ENCODE data around the gene PLEKHJ1.
A peak's percentile ranks its signal among the peaks of the same experiment; 100 is the strongest.
"Not testable (repeated sequence)": the region's sequence is repeated elsewhere in the genome, so short reads cannot be mapped to it uniquely, and the experiment has no call there.

Gene PLEKHJ1, protein sequence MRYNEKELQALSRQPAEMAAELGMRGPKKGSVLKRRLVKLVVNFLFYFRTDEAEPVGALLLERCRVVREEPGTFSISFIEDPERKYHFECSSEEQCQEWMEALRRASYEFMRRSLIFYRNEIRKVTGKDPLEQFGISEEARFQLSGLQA

DNA sequence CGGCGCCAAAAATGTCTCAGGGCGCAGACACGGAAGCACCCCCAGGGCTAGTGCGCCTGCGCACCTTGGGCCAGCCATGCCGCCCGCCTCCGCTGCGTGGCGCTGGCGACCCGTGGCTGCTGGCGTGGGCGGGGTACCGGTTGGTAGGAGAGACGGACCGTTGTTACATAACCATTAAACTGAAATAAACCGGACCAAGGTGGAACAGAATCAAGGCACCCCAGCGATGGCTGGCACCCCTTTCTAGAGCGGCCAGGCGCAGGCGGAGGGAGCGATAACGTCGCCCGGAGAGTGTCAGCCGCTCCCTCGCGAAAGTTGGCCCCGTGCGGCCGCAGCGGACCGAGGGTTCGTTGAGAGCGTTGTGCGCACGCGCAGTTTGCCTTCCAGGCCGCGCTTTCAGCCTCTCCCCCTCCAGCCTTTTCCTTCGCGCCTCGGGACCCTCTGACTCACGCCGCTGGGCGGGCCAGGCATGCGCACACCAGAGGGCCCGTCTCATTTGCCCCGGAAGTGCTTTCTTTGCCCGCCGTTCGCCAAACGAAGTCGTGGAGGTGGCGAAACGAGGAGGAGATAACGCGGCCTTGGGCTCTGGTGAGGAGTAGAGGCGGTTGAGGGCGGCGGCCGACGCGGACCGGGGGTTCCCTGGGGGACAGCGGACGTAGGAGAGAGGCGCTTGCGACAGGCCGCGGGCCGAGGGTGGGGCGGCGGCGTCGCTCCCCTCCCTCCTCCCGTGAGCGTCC is at the start of gene PLEKHJ1, which contains the start of gene SF3A2:
Gene PLEKHJ1 (minus strand): TSS at position 16 of the 737 bp plus-strand sequence. CDS start 81 bp downstream, outside the sequence.
Gene SF3A2 (plus strand): TSS at position 511 of the 737 bp plus-strand sequence. CDS start 6,595 bp downstream, outside the sequence.
- DNase-seq: peak; percentile 98

DNA sequence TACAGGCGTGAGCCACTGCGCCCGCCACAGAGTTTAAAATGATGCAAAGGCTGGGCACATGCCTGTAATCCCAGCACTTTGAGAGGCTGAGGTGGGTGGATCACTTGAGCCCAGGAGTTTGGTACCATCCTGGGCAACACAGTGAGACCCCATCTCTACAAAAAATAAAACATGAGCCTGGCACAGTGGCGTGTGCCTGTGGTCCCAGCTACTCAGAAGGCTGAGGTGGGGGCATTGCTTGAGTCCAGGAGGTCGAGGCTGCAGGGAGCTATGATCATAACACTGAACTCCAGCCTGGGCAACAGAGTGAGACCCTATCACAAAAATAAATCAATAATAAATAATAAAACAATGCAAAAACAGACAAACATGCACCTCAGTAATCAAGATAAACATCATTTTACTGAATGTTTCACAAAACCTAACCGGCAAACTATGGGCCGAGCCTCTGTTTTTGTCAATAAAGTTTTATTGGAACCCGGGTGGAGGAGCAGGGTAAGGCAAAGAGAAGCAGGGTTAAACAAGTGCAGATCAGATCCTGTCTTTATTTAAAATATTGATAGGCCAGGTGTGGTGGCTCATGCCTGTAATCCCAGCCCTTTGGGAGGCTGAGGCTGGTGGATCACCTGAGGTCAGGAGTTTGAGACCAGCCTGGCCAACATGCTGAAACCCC is 47.8 kb upstream of the PLEKHJ1 start:
- no peak for DNase-seq

DNA sequence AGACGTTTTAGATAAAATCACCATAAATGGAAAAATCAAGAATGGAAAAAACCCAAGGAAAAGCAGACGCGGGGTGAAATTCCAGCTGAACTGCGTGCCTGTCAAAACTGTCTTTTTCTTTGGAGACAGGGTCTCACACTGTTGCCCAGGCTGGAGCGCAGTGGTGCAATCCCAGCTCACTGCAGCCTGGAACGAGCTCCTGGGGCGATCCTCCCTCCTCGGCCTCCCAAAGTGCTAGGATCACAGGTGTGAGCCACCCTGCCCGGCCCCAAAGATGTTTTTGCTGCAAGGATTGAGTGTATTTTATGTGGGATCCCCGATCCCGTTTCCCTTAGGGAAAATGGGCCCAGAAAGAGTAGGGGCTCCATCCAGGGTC is 46.7 kb upstream of the PLEKHJ1 start:
- DNase-seq: no peak

DNA sequence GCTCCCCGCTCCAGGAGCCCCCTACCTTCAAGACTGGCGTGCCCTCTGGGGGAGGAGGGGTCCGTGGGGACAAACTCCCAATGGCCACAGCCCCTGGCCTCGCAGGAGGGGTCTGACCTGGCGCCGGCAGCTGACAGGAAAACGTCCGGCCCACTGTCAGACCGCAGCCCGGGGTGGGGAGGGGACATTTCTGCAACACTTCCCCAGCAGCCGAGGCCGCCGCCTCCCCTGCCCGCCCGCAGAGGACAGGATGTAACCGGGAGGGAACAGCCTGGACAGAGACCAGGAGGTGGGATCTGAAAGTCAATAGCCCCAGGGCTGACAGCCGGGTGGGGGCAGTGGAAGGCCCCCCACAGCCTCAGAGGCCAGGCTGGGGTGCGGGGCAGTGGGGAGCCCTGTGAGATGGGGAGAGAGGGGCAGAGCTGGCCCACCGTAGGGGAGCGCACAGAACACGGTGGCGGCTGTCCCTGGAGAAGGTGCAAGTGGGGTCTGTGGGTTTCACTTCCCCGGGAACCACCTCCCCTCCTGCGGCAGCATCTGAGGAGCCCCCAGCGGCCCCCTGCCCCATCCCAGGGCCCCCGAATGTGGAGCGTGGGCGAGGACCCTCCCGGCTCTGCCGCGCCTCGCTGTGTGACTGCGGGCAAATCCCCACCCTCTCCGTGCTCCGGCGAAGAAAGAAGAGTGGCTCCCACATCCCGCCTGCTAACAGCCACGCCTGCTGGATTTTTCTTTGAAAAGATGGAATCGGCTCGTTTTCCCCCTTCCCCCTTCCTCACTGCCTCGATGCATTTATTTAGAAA is 46.1 kb upstream of the PLEKHJ1 start, which contains the start of gene PEAK3:
Gene PEAK3 (minus strand): TSS at position 114 of the 800 bp plus-strand sequence. CDS start 1,244 bp downstream, outside the sequence.
- DNase-seq: peak; percentile 31

DNA sequence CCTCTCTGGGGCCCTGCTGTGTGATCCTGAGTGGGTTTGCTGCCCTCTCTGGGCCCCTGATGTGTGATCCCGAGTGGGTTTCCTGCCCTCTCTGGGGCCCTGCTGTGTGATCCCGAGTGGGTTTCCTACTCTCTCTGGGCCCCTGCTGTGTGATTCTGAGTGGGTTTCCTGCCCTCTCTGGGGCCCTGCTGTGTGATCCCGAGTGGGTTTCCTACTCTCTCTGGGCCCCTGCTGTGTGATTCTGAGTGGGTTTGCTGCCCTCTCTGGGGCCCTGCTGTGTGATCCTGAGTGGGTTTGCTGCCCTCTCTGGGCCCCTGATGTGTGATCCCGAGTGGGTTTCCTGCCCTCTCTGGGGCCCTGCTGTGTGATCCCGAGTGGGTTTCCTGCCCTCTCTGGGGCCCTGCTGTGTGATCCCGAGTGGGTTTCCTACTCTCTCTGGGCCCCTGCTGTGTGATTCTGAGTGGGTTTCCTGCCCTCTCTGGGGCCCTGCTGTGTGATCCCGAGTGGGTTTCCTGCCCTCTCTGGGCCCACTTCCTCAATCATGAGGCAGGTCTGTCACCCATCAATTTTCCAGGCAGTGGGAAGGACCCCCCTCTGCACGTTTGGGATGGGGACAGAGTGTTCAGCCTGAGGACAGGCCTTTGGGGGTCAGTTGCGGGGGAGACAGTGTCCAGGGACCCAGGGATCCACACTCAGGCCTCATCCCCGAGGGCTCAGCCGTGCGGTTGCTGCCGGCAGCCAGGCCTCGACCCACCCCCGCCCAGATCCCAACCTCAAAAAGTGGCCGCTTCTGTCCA is 45.3 kb upstream of the PLEKHJ1 start:
- DNase-seq: not testable (repeated sequence)

DNA sequence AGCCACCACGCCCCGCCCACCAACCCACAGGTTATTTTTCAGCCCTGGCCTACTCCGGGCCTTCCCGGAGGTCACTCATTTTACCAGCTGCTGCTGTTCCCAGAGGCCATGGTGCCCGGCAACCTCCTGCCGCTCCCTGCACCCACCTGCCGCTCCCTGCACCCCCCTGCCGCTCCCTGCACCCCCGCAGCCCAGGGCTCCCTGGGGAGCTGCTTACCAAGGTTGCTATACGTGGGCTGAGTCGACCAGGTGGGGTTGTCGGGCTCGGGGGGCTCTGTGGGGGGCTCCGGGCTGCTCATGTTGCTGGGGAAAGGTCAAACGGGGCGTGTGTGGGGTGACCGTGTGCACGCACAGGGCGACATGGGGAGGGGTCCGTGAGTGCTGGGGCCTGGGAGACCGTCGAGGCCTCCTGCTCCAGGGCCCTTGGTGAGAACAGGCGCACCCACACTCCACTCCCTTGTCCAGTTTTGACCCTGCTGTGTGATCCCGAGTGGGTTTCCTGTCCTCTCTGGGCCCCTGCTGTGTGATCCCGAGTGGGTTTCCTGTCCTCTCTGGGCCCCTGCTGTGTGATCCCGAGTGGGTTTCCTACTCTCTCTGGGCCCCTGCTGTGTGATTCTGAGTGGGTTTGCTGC is 44.6 kb upstream of the PLEKHJ1 start:
- DNase-seq: no peak

DNA sequence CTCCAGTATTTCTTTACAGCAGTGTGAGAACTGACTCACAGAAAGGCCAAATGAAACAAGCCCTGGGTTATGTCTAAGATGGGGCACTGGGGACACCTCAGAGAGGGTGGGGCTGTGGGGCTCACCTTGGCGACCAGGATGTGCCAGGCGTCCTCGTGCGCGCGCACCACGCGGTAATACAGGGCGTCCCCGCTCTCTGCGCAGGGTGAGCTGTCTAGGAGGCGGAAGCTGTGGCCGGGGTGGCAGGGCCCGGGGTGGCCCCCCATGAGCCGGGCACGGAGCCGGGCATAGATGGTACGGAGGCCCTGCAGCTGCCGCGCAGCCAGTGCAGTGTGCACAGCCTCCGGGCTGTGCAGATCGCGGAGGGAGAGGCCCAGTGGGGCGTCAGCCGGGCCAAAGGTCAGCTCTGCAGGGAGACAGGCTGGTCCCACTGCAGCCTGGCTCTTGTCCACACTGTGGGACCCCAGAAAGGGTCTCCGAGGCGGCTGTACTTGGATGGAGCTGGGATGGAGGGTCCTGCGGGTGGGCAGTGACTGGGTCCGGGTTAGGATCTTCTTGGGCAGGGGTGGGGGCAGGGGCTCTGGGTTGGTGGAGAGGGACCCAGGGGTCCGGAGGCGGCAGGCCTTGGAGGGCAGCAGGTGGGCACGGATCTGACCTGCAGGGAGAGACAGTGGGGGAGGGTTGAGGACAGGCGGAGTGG is 42.5 kb upstream of the PLEKHJ1 start:
- no peak for DNase-seq

DNA sequence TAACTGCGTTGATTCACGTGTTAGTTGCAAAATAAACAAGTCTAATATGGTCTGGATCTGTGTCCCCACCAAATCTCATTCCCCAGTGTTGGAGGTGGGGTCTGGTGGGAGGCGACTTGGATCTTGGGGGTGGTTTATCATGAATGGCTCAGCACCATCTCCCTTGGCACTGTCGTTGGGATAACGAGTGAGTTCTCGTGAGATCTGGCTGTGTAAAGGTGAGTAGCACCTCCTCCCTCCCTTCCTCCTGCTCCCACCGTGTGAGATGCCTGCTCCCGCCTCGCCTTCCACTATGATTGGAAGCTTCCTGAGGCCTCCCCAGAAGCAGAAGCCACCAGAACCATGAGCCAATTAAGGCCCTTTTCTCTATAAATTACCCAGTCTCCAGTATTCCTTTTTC is 41.0 kb upstream of the PLEKHJ1 start:
- DNase-seq: no peak

DNA sequence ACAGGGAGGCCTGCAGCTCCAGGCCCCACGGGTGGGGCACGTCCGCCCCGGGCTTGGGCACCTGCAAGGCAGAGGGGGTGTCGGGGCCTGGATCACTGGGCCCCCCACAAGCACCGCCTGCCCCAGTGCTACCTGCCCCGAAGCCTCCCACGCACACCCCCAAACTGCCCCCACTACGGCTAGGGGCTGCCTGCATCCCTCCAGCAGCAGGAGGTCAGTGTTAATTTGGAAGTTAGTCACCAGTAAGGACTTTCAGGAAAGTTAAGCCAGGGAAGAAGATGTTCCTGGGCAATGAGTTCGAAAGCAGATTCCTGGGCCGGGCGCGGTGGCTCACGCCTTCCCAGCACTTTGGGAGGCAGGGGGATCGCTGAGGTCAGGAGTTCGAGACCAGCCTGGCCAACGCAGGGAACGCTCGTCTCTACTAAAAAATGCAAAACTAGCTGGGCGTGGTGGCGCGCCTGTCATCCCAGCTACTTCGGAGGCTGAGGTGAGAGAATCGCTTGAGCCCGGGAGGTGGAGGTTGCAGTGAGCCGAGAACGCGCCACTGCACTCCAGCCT is 40.4 kb upstream of the PLEKHJ1 start:
- DNase-seq: no peak

DNA sequence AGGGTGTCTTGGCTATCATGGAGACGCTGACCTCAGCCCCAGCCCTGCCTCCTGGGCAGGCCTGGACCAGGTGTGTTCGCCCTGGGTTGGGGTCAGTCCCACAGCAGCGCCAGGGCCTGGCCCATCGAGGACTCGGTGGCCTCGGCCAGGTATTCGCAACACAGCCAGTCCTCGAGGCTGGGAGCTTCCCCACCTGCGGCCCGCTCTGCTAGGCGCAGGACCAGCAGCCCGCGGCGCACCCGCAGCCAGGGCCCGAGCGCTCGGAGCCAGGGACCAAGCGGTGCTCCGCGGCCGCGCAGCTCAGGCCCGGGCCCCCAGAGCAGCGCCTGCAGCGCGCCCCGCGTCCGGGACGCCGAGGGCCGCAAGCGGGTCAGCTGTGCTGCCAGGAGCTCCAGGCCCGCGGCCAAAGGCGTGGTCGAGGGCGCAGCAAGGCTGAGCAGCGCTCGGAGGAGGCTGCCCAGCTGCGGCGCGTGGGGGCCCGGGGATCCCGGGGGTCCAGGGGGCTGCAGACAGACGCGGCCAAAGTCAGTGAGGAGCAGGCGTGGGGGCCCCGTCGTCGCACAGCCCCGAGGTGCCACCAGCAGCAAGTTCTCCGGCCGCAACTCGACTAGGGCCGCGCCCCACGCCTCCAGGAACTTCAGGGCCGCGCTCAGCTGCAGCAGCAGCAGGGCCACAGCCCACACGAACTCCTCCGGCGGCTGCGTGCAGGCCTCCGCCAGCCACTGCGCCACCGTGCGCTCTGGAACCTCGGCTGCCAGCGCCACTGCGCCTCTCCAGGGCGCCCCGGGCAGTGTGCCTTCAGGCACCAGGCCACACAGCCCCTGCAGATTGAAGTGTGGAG is 39.7 kb upstream of the PLEKHJ1 start:
- no peak for DNase-seq

DNA sequence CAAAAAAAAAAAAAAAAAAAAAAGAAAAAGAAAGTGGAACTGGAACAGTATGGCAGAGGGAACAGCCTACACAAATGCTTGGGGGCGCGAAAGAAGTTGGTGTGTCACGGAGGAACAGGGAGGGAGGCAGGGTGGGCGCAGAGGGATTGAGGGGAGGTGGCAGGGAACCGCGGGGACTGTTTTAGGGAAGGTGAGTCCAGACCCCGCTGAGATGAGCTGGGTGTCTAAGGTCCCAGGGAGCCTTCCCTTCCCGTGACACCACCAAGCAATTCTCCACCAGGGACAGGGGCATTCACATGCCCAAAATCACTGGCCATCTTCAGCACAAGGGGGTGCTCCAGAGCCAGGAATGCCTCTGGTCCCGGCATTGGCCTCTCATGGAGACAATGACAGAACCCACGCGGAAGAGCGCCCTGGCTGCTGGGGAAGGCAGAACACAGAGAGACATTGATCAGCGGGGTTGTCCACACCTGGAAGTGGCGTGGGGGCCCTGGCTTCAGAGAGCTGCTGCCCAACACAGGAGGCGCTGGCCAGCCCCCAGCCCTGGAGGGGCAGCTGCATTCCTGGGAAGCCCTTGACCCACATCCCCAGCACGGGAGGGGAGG is 38.9 kb upstream of the PLEKHJ1 start:
- DNase-seq: no peak

DNA sequence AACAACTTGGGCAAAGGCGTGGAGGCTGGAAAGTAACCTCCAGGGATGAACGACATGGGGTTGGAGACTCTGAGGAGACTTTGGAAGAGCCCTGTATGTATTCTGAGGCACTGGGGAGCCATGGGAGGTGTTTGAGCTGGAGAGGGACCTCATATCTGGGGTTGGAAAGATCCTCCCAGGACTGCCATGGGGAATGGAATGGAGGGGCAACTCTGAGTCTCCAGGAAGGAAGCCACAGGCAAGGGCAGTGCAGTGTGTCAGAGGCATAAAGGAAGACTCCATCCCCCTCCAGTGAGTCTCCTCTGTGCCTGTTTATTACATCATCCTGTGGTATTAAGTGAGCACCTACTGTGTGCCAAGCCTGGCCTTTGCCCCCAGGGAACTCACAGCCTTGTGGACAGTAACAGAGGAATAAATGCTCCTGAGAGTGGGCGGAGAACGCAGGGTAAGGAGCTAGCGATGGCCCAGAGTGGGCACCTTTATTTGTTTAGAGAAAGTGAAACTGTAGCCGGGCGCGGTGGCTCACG is 38.1 kb upstream of the PLEKHJ1 start:
- no peak for DNase-seq

DNA sequence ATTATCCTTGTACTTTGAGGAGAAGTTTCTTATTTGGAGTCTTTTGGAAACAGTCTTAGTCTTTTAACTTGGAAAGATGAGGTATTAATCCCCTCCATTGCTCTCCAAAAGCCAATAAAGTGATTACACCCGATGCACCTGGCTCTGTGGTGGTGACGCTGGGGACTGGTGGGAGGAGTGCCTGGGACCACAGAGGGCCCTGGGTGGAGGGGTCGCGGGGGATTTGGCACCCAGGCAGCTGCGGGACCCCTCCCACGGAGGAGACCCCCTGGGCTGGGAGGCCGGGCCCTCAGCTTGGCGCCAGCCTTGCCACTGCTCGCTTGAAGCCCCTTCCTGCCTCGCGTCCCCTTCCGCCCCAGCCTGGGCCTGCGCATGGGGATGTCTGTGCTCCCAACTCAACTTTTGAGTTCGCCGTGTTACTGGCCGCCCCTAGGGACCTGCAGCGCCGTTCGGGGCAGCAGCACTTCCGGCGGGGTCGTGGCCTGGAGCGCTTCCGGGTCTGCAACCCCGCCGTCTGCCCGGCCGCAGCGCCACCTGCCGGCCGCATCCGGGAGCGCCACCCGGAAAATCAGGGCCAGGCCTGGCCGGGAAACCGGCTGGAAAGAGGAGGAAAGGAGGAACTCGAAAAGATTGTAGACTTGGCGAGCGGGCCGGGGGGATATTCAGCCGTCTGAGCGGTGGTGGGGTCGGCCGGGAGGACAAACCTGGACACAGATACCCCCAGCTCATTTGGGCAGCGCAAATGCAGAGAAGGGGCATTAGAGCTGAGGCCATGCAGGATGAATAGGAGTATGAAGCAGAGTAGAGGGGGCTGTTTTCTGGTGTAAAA is 37.4 kb upstream of the PLEKHJ1 start:
- peak; percentile 78 for DNase-seq

DNA sequence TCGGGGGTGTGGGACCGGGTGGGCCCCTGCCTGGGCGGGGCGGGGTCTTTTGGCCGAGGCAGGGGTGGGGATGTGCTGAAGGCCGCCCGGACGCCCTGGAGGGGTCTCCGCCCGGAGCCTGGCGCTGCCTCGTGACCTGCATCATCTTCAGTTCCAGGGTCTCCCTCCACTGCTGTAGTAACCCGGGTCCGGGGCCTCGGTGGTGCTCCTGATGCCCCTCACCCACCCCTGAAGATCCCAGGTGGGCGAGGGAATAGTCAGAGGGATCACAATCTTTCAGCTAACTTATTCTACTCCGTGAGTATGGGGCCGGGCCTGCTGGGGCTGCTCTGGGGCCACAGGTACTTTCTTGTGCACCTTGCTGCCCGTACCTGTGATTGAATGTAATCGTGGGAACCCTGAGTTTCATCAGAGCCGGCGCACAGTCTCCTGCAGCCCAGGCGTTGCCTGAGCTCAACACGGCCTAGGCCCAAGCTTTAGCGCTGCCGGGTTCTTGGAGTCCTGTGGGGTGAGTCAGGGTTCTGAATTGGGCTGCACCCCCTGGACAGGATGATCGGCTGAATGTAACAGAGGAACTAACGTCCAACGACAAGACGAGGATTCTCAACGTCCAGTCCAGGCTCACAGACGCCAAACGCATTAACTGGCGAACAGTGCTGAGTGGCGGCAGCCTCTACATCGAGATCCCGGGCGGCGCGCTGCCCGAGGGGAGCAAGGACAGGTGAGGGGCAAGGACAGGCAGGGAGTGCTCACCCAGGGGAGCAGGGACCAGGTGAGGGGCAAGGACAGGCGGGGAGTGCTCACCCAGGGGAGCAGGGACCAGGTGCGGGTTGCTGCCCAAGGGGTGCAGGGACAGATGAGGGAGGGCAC is 35.3 kb upstream of the PLEKHJ1 start:
- peak; percentile 32 for DNase-seq

DNA sequence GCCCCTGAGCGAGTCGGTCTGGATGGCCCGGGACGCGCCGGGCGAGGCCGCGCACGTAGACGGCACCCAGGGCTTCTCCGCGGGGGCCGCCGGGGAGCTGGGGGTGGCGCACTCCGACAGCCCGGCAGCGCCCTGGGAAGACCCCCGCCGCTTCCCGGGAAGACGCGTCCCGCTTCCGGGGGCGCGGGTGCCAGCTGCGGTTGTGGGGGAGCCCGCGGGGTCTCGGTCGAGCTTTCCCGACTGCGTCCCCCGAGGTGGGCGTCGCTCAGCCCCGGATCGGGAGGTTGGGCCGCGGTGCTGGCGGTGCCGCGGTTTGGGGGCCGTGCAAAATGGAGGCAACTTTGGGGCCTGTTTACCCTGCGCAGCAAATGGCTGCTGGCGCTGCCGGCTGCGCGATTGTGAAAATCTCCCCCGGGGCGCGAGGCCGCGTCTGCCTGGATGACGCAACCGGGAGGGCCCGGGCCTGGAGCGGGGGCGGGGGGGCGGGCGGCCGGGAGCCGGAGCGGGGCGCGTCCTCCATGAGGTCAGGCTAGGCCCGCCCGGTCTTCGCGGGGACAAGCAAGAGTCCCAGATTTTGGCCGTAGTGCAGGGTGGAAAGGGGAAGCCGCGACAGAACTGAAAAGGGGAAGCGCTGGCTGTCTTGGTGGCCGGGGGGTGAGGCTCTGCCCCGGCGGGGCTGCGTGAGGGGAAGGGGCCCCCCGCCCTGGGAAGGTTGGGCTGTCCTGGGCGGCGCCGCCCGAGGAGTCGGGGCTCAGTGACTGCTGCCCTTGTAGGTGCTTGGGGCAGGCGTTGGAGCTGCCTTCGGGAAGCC is 34.5 kb upstream of the PLEKHJ1 start:
- peak; percentile 80 for DNase-seq

DNA sequence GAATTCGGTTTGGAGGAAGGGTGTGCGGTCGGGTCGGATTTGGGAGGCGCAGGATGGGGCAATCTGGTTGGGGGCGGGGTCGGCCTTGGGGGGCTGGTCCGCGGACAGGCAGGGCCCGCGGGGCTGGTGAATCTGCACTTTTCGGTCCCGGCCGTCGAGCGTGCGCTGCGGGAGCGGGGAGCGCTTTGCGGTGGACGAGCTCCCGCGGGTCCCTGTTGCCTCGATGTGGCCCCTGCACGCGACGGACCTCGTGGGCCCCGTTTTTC is 34.0 kb upstream of the PLEKHJ1 start:
- DNase-seq: peak; percentile 52
